ENCODE results near the gene GPATCH3.

GRCh38 chr1:26910343-26911160 lies 10.3 kb upstream of the GPATCH3 start:
- TF ChIP-seq EZH2 (IDR thresholded peaks at IDR 0.05; ENCODE audit: borderline replicate concordance, low read length) (no peak), CTCF (conservative IDR thresholded peaks at IDR 0.05 in 1 of 2, IDR thresholded peaks at IDR 0.05 in 1 of 2; ENCODE audit: extremely low read depth in 1 of 2, insufficient read depth in 1 of 2, low read depth in 1 of 2, low read length in 2 of 2) (no peak)

Measured in mammary epithelial cell (primary cell).